Metanephros (tissue), 1 donor: ENCODE data around the gene CDC37. TPM values are rescaled to one million over a fixed set of nuclear protein-coding genes. Genes with fewer than 3 reads are reported as not detected.

Source experiments
- total RNA-seq: library from RNA; depleted of rRNA; stranded (reverse); fragments of >200 nt; gene quantifications from one replicate; pipeline ENCODE4 v1.2.3, GENCODE V29; 2014

Gene CDC37
- 98.3 TPM for total RNA-seq

GRCh38 chr19:10403137-10404021, at the start of gene CDC37:
CDC37 (minus strand) TSS chr19:10403542; CDS start chr19:10403479, 63 bp downstream.

GRCh38 chr19:10420444-10421239, 17.3 kb upstream of the CDC37 start, which contains the start of gene PDE4A:
PDE4A (plus strand) TSS chr19:10420538; CDS start chr19:10420765, 227 bp downstream.

GRCh38 chr19:10380313-10381102, 22.8 kb downstream of the CDC37 start, which contains the start of gene TYK2:
TYK2 (minus strand) TSS chr19:10380572; CDS start chr19:10378406, 2,166 bp downstream.

Other genes starting within 250 kb of the CDC37 start
- 56.9 TPM for gene DNMT1, start 208.6 kb downstream of the CDC37 start, total RNA-seq
- gene S1PR2, start 172.2 kb downstream of the CDC37 start, total RNA-seq: 13.9 TPM
- 30.4 TPM for gene MRPL4, start 151.3 kb downstream of the CDC37 start, total RNA-seq
- gene ICAM1, start 132.4 kb downstream of the CDC37 start, total RNA-seq: 53.6 TPM
- gene ICAM4, start 116.6 kb downstream of the CDC37 start, total RNA-seq: 3.0 TPM
- 2.2 TPM for gene ICAM5, start 113.6 kb downstream of the CDC37 start, total RNA-seq
- 6.8 TPM for gene ZGLP1, start 93.7 kb downstream of the CDC37 start, total RNA-seq
- 20.7 TPM for gene FDX2, start 87.5 kb downstream of the CDC37 start, total RNA-seq
- gene RAVER1, start 70.0 kb downstream of the CDC37 start, total RNA-seq: 33.8 TPM
- 17.2 TPM for gene ICAM3, start 63.9 kb downstream of the CDC37 start, total RNA-seq
- 156 TPM for gene TYK2, start 23.0 kb downstream of the CDC37 start, total RNA-seq
- 4.8 TPM for gene PDE4A, start 17.0 kb upstream of the CDC37 start, total RNA-seq
- 56.5 TPM for gene KEAP1, start 99.8 kb upstream of the CDC37 start, total RNA-seq
- gene S1PR5, start 113.9 kb upstream of the CDC37 start, total RNA-seq: 1.7 TPM
- 24.1 TPM for gene ATG4D, start 140.4 kb upstream of the CDC37 start, total RNA-seq
- gene KRI1, start 162.5 kb upstream of the CDC37 start, total RNA-seq: 22.5 TPM
- 24.2 TPM for gene CDKN2D, start 165.4 kb upstream of the CDC37 start, total RNA-seq
- 39.8 TPM for gene AP1M2, start 183.8 kb upstream of the CDC37 start, total RNA-seq
- 151 TPM for gene SLC44A2, start 222.0 kb upstream of the CDC37 start, total RNA-seq